Activated CD4-positive, alpha-beta T cell treated with anti-CD3 and anti-CD28 coated beads, Interleukin-2, amount 10 ng/mL, durations not matched to agents 7 days and 5 days (primary cell): ENCODE results near the gene DCLK2. TPM values are rescaled to one million over a fixed set of nuclear protein-coding genes. Genes with fewer than 3 reads are reported as not detected.
"Not testable (repeated sequence)": the region's sequence is repeated elsewhere in the genome, so short reads cannot be mapped to it uniquely, and the experiment has no call there.

Experiments
- CTCF ChIA-PET: fragments of 350-600 bp; sonication (Branson Sonifier 250); formaldehyde crosslinking; loops from one replicate; lab custom pipeline; 2021; ENCODE audit warnings: antibody characterized with exemption; lab: Charles Lee
- POLR2A ChIA-PET: fragments of 350-600 bp; sonication (Branson Sonifier 250); formaldehyde crosslinking; loops from one replicate; lab custom pipeline; 2021; ENCODE audit warnings: antibody characterized with exemption; lab: Charles Lee
- DNase-seq: peaks from one replicate; pipeline ENCODE4 v3.0.0-alpha.2; 2020
- H3K27ac Mint-ChIP-seq: one replicate; pipeline ENCODE4 v1.8.0; 2021; ENCODE audit warnings: mild to moderate bottlenecking, moderate library complexity, mixed read lengths
- H3K27me3 Mint-ChIP-seq: one replicate; pipeline ENCODE4 v1.8.0; 2021; ENCODE audit warnings: mixed read lengths
- H3K36me3 Mint-ChIP-seq: one replicate; pipeline ENCODE4 v1.8.0; 2021; ENCODE audit warnings: low read depth, mixed read lengths
- H3K4me1 Mint-ChIP-seq: one replicate; pipeline ENCODE4 v1.8.0; 2021; ENCODE audit warnings: mixed read lengths
- H3K4me3 Mint-ChIP-seq: one replicate; pipeline ENCODE4 v1.8.0; 2021; ENCODE audit warnings: mild to moderate bottlenecking, moderate library complexity, mixed read lengths
- H3K9me3 Mint-ChIP-seq: one replicate; pipeline ENCODE4 v1.8.0; 2021; ENCODE audit warnings: mixed read lengths
- total RNA-seq, 2 experiments: library from RNA; stranded (reverse); gene quantifications; one replicate each; pipeline ENCODE4 v1.2.3, GENCODE V29; 2021

DCLK2 gene
- total RNA-seq, 2 experiments from 2014 or later, result not detected

DNA sequence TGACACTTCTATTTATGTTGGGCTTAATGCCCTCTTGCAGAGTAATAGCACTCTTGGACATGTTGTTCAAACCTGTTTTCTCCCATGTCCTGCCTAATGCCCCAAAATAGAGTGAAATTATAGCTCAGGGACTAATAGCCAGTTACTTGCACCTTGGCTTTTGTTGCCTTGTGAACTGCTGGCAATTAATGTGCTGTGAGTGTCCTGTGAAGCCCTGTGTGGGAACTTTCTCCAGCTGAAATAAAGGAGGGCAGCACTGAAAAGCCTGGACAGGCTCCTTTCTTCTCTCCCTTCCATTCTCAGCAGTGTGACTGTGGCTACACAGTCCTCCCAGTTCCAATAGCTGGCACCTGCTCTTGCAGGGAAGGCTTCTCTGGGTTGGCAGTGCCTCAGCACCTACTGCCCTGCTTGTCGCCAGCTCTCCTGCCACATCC, 72.4 kb downstream of the DCLK2 start:
- H3K36me3 Mint-ChIP-seq, result no peaks in the 10 kb centered on the region

GRCh38 chr4:150152766-150153165, 74.5 kb downstream of the DCLK2 start:
- H3K9me3 Mint-ChIP-seq, result no peaks in the 10 kb centered on the region
- POLR2A ChIA-PET, result no interaction called here
- CTCF ChIA-PET, result interaction anchor here (0.9 kb wide), 1 partner anchor 14 kb away, joined by 3 read pairs; no protein-coding TSS in a partner anchor

More for the DNA sequence above, 72.4 kb downstream of the DCLK2 start:
- H3K4me3 Mint-ChIP-seq, result no peak overlapping the region
- no peak overlapping the region for H3K27ac Mint-ChIP-seq
- no peaks in the 10 kb centered on the region for H3K4me1 Mint-ChIP-seq
- no peaks in the 10 kb centered on the region for H3K9me3 Mint-ChIP-seq
- DNase-seq, result no peak
- CTCF ChIA-PET, result interaction anchor here (0.8 kb wide), 1 partner anchor 18 kb away, joined by 3 read pairs; no protein-coding TSS in a partner anchor
- POLR2A ChIA-PET, result no interaction called here
- no peaks in the 10 kb centered on the region for H3K27me3 Mint-ChIP-seq

GRCh38 chr4:150155391-150155790, 77.1 kb downstream of the DCLK2 start:
- Mint-ChIP-seq H3K36me3 (no peaks in the 10 kb centered on the region), H3K4me1 (no peaks in the 10 kb centered on the region), H3K27me3 (no peaks in the 10 kb centered on the region), H3K9me3 (no peaks in the 10 kb centered on the region), H3K27ac (no peak overlapping the region), H3K4me3 (no peak overlapping the region)
- no peak for DNase-seq
- POLR2A ChIA-PET, result interaction anchor here (0.6 kb wide), 1 partner anchor 18 kb away, joined by 3 read pairs; no protein-coding TSS in a partner anchor
- CTCF ChIA-PET, result no interaction called here

More at GRCh38 chr4:150152766-150153165, 74.5 kb downstream of the DCLK2 start:
- no peaks in the 10 kb centered on the region for H3K36me3 Mint-ChIP-seq
- no peak overlapping the region for H3K4me3 Mint-ChIP-seq
- no peak for DNase-seq
- H3K4me1 Mint-ChIP-seq, result no peaks in the 10 kb centered on the region
- H3K27ac Mint-ChIP-seq, result no peak overlapping the region
- no peaks in the 10 kb centered on the region for H3K27me3 Mint-ChIP-seq

GRCh38 chr4:150156543-150156942, 78.3 kb downstream of the DCLK2 start:
- no peak overlapping the region for H3K27ac Mint-ChIP-seq
- H3K4me3 Mint-ChIP-seq, result no peak overlapping the region
- no peaks in the 10 kb centered on the region for H3K9me3 Mint-ChIP-seq
- no peaks in the 10 kb centered on the region for H3K27me3 Mint-ChIP-seq
- DNase-seq, result no peak
- CTCF ChIA-PET, result no interaction called here
- no peaks in the 10 kb centered on the region for H3K4me1 Mint-ChIP-seq
- POLR2A ChIA-PET, result no interaction called here
- no peaks in the 10 kb centered on the region for H3K36me3 Mint-ChIP-seq

GRCh38 chr4:150158041-150158440, 79.8 kb downstream of the DCLK2 start:
- CTCF ChIA-PET, result no interaction called here
- Mint-ChIP-seq H3K4me1 (no peaks in the 10 kb centered on the region), H3K4me3 (no peak overlapping the region), H3K9me3 (no peaks in the 10 kb centered on the region), H3K36me3 (no peaks in the 10 kb centered on the region), H3K27ac (no peak overlapping the region), H3K27me3 (no peaks in the 10 kb centered on the region)
- POLR2A ChIA-PET, result no interaction called here
- no peak for DNase-seq

GRCh38 chr4:150160473-150160872, 82.2 kb downstream of the DCLK2 start:
- no peak for DNase-seq
- POLR2A ChIA-PET, result no interaction called here
- Mint-ChIP-seq H3K27ac (no peak overlapping the region), H3K36me3 (no peaks in the 10 kb centered on the region), H3K4me3 (no peak overlapping the region), H3K4me1 (no peaks in the 10 kb centered on the region), H3K27me3 (no peaks in the 10 kb centered on the region), H3K9me3 (no peaks in the 10 kb centered on the region)
- CTCF ChIA-PET, result no interaction called here

- Mint-ChIP-seq H3K27me3 (no peaks in the 10 kb centered on the region), H3K4me3 (no peak overlapping the region), H3K9me3 (no peaks in the 10 kb centered on the region), H3K27ac (no peak overlapping the region), H3K4me1 (no peaks in the 10 kb centered on the region), H3K36me3 (no peaks in the 10 kb centered on the region)
- ChIA-PET CTCF (no interaction called here), POLR2A (no interaction called here)
- no peak for DNase-seq
These were observed 82.9 kb downstream of the DCLK2 start for GRCh38 chr4:150161109-150161508.

DNA sequence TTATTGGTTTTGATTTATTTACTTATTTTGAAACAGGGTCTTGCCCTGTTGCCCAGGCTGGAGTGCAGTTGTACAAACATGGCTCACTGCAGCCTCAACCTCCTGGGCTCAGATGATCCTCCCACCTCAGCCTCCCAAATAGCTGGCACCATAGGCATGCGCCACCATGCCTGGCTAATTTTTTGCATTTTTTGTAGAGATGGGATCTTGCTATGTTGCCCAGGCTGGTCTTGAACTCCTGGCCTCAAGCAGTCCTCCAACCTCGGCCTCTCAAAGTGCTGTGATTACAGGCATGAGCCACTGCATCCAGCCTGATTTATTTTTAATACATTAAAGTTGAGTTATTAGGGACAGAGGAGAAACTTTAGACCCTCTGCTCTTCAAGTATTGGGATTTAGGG, 83.8 kb downstream of the DCLK2 start:
- CTCF ChIA-PET, H3K27ac Mint-ChIP-seq, H3K9me3 Mint-ChIP-seq, DNase-seq, H3K27me3 Mint-ChIP-seq, H3K4me3 Mint-ChIP-seq, H3K36me3 Mint-ChIP-seq, POLR2A ChIA-PET, H3K4me1 Mint-ChIP-seq: not testable (repeated sequence)

DNA sequence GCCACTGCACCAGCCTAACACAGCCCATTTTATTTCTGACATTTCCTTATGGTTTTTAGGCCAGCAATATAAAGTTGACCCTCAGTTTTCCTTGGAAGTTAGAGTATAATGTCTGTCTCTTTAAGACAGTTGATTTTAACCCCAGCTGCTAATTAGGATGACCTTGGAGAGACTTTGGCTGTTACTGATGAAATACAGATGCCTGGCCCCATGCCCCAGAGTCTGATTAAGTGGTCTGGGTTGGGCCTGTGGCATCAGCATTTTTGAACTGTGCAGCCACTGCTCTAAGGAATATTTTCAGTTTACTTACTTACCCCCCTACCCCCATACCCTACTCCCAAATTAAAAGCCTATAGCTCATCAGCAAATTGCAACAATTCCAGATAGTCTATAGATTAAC, 85.8 kb downstream of the DCLK2 start:
- DNase-seq, result no peak
- Mint-ChIP-seq H3K27me3 (no peaks in the 10 kb centered on the region), H3K36me3 (no peaks in the 10 kb centered on the region), H3K9me3 (no peaks in the 10 kb centered on the region), H3K27ac (no peak overlapping the region), H3K4me3 (no peak overlapping the region), H3K4me1 (no peaks in the 10 kb centered on the region)
- POLR2A ChIA-PET, result no interaction called here
- CTCF ChIA-PET, result interaction anchor here (1.2 kb wide), 1 partner anchor 19 kb away, joined by 3 read pairs; no protein-coding TSS in a partner anchor

DNA sequence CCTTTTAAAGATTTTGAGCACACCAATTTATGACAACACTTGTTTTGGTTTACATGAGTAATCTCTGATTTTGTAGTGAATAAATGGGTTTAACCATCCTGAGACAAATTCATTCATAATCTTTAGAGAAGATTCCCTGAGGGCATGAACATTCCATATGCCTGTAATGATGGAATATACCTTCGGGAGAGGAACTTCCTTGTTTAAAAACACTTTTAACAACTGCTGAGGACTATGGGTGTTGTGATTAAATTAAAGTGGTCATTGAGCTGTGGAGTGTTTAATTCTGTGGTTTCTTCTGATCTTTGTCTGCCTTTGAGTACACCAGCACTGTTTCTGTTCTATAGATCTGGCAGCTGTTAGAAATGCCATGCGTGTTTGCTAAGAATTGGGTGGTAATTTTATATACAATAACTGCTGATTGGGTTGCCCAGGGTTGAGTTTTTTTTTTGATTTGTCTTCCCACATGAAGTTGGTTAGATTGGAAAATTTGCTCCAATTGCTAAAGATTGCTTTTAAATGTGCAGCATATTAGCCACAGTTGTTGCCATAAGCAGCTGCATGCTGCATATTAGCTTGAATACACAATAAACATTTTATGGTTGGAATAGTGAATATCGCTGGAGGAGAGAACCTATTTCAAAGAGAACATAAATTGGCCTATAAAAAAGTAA, 86.8 kb downstream of the DCLK2 start:
- no peaks in the 10 kb centered on the region for H3K36me3 Mint-ChIP-seq
- H3K4me3 Mint-ChIP-seq, result no peak overlapping the region
- H3K27me3 Mint-ChIP-seq, result no peaks in the 10 kb centered on the region
- ChIA-PET CTCF (no interaction called here), POLR2A (no interaction called here)
- no peak overlapping the region for H3K27ac Mint-ChIP-seq
- H3K4me1 Mint-ChIP-seq, result no peaks in the 10 kb centered on the region
- no peak for DNase-seq
- H3K9me3 Mint-ChIP-seq, result no peaks in the 10 kb centered on the region

- Mint-ChIP-seq H3K4me1 (no peaks in the 10 kb centered on the region), H3K4me3 (no peak overlapping the region), H3K36me3 (no peaks in the 10 kb centered on the region), H3K9me3 (no peaks in the 10 kb centered on the region), H3K27ac (no peak overlapping the region), H3K27me3 (no peaks in the 10 kb centered on the region)
- ChIA-PET POLR2A (no interaction called here), CTCF (interaction anchor here (0.6 kb wide), 1 partner anchor 14 kb away, joined by 3 read pairs; no protein-coding TSS in a partner anchor)
- DNase-seq, result no peak
These were observed 88.8 kb downstream of the DCLK2 start for GRCh38 chr4:150167054-150167453.

- Mint-ChIP-seq H3K27me3 (peaks cover 3% of the 10 kb centered on the region), H3K9me3 (no peaks in the 10 kb centered on the region), H3K4me3 (no peak overlapping the region), H3K27ac (no peak overlapping the region), H3K36me3 (no peaks in the 10 kb centered on the region), H3K4me1 (no peaks in the 10 kb centered on the region)
- ChIA-PET POLR2A (no interaction called here), CTCF (no interaction called here)
- no peak for DNase-seq
These were observed 95.2 kb downstream of the DCLK2 start for GRCh38 chr4:150173432-150173861.

DNA sequence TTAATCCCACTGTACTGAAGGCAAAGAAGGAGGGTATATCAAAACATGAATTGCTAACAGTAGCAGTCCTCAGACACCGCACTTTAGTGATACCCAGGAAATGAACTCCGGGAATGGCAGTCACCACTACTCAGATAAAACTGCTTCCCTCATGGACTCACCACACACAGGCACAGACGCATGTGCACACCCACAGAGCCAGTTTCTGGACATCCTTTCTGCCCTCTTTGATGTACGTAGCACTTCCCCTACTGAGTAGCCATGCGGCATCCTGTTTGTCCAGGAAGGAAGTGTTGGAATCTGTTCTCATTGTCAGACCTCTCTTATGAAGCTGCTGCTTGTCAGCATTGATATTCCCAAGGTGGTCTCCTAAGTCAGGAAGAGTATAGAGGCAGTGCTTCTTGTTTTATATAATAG, 95.7 kb downstream of the DCLK2 start:
- Mint-ChIP-seq H3K27ac (no peak overlapping the region), H3K4me1 (no peaks in the 10 kb centered on the region), H3K9me3 (no peaks in the 10 kb centered on the region), H3K36me3 (no peaks in the 10 kb centered on the region), H3K27me3 (peaks cover 3% of the 10 kb centered on the region), H3K4me3 (no peak overlapping the region)
- ChIA-PET POLR2A (no interaction called here), CTCF (no interaction called here)
- DNase-seq, result no peak

DNA sequence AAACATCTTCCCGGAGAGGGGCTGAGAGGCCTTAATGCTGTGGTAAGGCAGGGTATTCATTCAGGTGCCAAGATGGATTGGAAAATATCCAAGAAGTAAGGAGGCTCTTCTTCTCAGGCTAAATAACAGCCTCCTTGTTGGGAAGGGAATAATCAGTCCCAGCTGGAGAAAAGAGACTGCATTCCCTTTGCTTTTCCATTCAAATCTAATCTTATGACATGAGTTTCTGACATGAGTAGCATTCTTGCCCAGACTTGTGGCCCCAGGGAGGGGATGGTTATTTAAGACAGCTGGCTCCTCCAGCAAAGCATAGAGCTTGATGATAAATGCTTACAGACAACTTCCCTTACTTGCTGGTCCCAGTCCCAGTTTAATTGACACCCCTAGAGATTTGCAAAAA, 98.3 kb downstream of the DCLK2 start:
- H3K4me1 Mint-ChIP-seq, result no peaks in the 10 kb centered on the region
- H3K36me3 Mint-ChIP-seq, result no peaks in the 10 kb centered on the region
- no peak for DNase-seq
- CTCF ChIA-PET, result no interaction called here
- no peaks in the 10 kb centered on the region for H3K9me3 Mint-ChIP-seq
- H3K27me3 Mint-ChIP-seq, result peaks cover 6% of the 10 kb centered on the region
- no peak overlapping the region for H3K4me3 Mint-ChIP-seq
- no peak overlapping the region for H3K27ac Mint-ChIP-seq
- POLR2A ChIA-PET, result no interaction called here
